NCI-H1694 treated with DMSO at 0.1 percent for 48 hours (cell line): Measurements from ENCODE around the gene GOLGA6C.
"Not testable (repeated sequence)": the region's sequence is repeated elsewhere in the genome, so short reads cannot be mapped to it uniquely, and the experiment has no call there.

Experiments
- DNase-seq: peaks from one replicate; lab custom pipeline; 2025; lab: John Stamatoyannopoulos, UW

GOLGA6C gene

DNA sequence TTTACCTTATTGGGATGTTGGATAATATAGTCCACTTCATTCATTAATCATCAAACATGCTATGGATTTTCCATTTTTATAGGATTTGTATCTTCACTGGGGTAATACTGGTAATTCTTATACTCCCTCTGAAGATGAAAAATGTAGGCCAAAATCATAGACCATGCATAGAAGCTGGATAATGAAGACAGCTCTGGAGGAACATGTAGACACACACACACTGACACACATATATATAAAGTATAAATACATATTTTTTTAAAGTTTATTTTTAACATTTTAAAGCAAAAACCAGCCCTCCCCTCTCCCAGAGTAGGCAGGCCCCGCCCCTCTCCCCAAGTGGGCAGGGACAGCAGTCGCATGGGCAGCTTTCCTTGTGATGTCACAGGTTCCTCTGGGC lies at the start of gene GOLGA6C:
Gene GOLGA6C, plus strand, starts transcription at position 301 of the 400 bp plus-strand sequence. CDS start 265 bp downstream, outside the sequence.
- not testable (repeated sequence) for DNase-seq

GRCh38 chr15:75208501-75209288 lies 49.4 kb upstream of the GOLGA6C start:
- no peak for DNase-seq

GRCh38 chr15:75209289-75209676 lies 48.9 kb upstream of the GOLGA6C start:
- DNase-seq, result no peak

DNA sequence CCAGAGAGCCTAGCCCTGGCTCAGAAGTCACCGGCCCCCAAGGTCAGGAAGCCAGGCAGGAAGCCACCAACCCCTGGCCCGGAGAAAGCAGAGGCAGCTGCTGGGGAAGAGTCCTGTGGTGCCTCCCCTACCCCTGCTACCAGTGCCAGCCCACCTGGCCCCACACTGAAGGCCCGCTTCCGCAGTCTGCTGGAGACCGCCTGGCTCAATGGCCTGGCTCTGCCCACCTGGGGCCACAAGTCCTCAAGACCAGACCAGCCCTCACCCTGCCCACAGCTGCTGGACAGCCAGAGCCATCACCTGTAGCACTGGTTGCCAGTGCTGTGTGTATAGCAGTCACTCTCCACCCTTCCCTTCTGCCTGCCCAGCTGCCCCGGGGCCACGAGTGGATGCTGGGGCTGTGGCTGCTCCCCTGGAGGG lies 47.3 kb upstream of the GOLGA6C start:
- no peak for DNase-seq

- no peak for DNase-seq
Observed at GRCh38 chr15:75211436-75212199, 46.5 kb upstream of the GOLGA6C start.

GRCh38 chr15:75212200-75212858 lies 45.8 kb upstream of the GOLGA6C start:
- no peak for DNase-seq

GRCh38 chr15:75213212-75213767 lies 44.8 kb upstream of the GOLGA6C start:
- DNase-seq, result no peak

GRCh38 chr15:75213768-75214221 lies 44.3 kb upstream of the GOLGA6C start:
- DNase-seq, result no peak

DNA sequence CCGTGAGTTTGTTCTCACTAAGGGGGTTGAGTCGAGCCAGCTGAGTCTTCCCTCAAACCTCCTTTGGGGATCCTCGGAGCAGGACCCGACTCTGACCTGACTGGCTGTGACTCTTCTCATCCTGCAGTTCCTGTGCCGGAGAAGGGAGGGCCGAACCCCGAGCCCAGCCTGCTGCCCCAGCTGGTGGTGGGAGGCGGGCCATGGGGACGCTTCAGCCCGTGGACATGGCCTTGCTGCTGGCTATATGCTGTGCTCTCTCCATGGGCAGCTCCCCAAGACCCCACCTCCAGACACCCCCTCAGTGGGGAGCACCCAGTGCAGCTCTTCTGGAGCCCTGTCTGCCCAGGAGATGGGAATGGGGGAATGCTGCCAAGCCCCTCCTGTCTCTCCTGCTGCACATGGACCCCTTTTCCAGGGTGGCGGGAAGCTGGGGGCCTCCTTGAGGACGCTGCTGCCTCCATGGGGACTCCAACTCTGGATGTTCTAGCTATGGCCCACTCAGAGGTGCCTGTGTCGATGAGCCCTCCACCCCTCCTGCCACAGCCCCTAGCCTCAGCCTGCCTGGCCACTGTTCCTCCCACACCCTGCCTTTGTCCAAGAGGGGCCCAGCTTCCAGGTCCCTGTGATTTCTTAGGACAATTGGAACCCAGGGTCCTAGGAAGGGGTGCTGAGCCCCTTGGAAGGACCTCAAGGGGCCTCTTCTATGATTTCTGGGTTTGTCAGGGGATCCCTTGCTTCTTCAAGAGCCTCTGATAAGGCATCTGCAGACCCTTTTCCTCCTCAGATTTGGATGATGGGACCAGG lies 43.6 kb upstream of the GOLGA6C start:
- DNase-seq, result no peak

DNA sequence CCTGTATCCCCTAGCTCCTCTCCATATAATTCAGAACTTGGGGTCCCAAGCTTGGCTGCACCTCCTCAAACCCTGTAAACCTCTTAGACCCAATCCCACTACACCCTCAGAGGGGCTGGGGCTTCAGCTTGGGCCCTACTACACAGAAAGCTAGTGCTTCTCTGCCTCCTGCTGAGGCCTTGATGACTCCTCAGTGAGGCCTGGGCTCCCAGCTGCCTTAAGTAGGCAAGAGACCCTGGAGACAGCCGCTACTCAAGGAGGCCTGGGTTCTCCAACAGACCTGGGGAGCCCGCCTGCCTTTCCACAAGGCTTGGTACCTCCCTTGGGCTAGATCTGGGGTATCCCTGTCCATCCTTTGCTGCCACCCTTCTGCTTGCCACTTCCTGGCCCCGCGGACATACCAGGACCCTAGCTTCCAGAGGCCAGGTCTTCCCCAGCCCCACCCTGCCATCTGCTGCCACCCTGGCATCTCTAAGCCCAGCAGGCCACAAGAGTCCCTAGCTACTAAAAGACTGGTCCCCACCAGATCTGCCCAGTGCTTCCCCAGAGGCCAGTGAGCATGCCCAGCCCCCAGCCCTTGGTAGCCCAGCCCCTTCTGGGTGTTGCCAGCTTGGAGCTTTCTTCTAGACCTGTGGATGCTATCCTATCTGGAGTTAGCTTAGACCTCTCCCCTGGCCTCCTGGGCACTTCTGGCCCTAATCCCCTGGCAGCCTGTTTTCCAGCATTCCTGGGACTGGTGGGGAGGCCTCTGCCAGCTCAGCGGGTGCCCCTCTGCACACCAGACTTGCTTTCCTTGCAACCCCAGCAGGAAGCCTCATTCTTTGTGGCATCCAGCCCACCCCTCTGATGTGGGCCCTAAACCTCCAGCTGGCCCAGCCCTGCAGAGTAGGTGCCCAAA lies 42.8 kb upstream of the GOLGA6C start:
- DNase-seq, result no peak

- no peak for DNase-seq
Observed at GRCh38 chr15:75217012-75217411, 41.1 kb upstream of the GOLGA6C start.

- DNase-seq, result not testable (repeated sequence)
Observed at GRCh38 chr15:75217574-75217973, 40.6 kb upstream of the GOLGA6C start.

DNA sequence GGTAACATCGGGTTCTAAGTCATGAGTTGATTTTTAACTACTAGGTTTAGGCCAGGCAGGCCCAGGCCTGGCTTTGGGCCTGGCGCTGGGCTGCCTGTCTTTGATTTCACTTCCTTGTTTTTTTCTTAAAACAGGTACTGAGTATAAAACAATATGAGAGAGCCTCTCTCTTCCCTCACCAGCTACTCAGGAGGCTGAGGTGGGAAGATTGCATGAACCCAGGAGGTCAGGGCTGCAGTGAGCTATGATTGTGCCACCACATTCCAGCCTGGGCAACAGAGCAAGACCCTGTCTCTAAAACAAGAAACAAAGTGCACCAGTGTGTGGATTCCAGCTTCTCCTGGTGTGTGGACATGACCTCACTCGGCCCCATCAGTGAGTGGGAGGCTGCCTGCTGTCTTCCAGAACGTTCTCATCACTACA lies 38.6 kb upstream of the GOLGA6C start:
- DNase-seq, result not testable (repeated sequence)

DNA sequence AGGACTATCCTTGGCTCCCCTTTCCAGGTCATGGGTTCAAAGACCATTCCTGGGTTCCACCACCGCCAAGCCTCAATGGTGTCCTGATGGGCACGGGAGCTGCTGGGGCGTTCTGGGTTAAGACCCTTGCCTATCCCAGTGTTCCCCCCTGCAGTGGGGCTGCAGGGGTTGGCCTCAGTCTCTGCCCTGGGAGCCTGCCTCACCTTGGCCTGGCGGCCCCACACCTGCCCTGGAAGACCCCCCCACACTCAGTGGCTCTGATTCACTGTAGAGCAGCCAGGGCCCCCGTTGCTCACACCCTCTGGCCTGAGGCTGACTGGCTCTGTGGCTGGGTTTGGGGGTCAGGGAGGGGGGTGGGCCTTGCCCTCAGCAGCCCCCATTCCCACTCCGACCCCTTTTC lies 34.4 kb upstream of the GOLGA6C start:
- no peak for DNase-seq

- DNase-seq, result no peak
Observed at GRCh38 chr15:75224281-75224680, 33.9 kb upstream of the GOLGA6C start.

DNA sequence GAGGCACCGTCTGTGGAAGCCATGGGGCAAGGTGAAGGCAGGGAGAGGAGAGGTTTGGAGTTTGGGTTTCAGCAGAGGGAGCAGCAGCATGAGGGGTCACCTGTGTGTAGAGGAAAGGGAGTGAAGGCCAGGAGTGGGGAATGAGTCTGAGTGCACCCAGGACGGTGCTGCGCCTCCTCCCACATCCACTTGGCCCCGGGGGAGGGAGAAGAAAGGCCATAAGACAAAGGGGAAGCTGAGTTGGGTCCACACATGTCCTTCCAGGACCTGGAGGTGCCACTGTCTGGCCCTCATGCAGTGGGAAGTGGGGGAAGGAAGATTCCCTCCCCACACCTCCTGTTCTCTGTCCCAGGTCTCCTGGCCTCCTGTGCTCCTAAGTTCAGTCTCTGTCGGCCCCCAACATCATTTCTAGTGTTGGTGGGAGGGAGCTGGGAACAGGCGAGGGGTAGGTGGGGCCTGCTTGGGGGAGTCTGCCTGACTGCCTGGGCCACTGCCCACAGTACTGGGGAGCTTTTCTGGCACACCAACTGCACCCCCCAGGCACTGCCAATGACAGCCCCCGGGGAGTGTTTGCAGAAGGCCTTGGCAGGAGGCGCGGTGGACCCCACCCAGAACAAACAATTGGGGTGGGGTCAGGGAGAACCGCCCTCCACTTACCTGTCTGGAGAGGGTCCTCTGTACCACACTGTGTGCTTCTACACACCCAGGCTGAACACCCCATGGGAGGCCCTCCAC lies 32.9 kb upstream of the GOLGA6C start:
- not testable (repeated sequence) for DNase-seq

DNA sequence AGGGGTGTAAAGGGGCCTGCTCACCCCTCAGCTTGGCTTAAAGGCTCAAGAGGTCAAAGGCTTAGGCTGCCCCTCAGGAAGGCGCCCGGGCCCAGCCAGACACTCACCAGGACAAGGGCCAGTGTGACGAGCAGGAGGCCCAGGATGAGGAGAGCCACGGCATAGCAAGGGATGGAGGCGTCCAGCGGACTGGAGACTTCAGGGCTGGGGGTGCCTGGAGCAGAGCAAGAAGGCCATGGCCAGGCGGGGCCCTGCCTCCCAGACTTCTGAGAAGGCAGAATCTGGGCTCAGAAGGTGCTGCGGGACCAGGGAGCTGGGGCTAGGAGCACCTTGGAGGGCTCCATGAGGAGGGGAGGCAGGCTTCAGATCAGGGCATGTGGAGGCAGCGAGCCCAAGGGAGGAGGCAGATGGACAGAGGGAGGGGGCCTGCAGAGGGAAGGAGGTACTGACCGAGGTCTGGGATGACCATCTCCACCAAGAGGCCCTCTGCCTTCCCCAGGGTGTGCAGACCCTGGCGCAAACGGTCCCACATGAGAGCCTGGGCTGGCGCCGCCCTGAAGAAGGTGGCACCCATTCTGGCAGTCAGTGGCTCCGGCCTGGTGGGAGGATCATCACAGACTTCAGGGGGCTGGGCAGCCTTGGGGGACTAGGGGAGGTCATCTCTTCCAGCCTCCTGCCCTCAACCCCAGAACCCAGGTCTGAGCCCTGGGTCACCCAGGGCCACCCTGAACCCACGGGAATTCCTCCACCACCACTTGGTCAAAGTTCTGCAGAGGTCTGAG lies 32.0 kb upstream of the GOLGA6C start:
- no peak for DNase-seq

- DNase-seq, result not testable (repeated sequence)
Observed at GRCh38 chr15:75227112-75227511, 31.0 kb upstream of the GOLGA6C start.
